CD4-positive, alpha-beta T cell treated with Interleukin-4 for 4 hours (primary cell): ENCODE data around the gene UCN2.
"Not testable (repeated sequence)": the region's sequence is repeated elsewhere in the genome, so short reads cannot be mapped to it uniquely, and the experiment has no call there.

ENCODE experiments used
- DNase-seq: peaks from one replicate; pipeline ENCODE4 v3.0.0-alpha.2; 2020

UCN2 gene

DNA sequence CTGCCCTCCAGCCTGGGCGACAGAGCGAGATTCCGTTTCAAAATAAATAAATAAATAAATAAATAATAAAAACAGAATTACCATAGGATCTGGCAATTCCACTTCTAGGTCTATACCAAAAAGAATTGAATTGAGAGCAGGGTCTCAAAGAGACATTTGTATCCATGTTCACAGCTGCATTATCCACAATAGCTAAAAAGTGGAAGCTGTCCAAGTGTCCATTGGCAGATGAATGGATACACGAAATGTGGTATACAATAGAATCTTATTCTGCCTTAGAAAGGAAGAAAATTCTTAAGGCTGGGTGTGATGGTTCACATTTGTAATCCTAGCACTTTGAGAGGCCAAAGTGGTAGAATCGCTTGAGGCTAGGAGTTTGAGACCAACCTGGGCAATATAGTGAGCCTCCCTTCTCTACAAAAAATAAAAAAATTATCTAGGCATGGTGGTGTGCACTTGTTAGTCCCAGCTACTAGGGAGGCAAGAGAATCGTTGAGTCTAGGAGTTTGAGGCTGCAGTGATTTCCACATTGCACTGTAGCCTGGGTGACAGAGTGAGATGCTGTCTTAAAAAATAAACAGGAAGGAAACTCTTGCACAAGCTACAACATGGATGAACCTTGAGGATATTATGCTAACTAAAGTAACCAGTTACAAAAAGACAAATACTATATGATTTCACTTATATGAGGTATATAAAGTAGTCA is 31.2 kb downstream of the UCN2 start:
- no peak for DNase-seq

DNA sequence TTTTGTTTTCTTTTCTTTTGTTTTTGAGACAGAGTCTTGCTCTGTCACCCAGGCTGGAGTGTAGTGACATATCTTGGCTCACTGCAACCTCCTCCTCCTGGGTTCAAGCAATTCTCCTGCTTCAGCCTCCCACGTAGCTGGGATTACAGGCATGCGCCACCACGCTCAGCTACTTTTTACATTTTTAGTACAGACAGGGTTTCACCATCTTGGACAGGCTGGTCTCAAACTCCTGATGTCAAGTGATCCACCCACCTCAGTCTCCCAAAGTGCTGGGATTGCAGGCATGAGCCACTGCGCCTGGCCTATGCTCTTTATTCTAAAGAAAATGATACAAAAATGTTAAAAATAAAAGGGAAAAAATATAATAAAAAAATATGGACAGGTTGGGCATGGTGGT is 32.9 kb downstream of the UCN2 start:
- not testable (repeated sequence) for DNase-seq

DNA sequence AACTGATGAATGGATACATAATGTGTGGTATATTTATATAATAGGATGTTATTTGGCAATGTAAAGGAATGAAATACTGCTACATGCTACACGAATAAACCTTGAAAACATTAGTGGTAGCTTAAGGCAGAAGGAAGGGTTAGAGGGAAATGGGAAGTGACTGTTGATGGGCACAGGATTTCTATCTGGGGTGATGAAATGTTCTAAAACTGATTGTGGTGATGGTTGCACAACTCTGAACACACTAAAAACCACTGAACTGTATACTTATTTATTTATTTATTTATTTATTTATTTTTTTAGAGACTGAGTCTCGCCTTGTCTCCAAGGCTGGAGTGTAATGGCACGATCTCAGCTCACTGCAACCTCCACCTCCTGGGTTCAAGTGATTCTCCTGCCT is 34.8 kb downstream of the UCN2 start:
- DNase-seq = no peak

DNA sequence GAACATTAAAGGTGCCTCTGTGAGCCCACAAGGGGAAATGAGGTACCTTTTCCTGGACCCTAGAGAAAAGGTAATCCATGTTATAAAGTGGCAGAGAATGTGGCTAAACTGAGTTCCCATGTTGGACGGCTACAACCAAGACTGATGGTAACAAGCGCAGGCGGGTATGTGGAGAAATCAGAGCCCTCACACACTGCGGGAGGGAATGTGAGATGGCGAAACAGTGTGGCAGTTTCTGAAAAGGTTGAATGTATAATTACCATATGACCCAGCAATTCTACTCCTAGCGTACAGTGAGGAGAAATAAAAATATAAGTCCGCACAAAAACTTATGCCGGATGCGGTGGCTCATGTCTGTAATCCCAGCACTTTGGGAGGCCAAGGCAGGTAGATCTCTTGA is 35.5 kb downstream of the UCN2 start:
- DNase-seq = no peak

DNA sequence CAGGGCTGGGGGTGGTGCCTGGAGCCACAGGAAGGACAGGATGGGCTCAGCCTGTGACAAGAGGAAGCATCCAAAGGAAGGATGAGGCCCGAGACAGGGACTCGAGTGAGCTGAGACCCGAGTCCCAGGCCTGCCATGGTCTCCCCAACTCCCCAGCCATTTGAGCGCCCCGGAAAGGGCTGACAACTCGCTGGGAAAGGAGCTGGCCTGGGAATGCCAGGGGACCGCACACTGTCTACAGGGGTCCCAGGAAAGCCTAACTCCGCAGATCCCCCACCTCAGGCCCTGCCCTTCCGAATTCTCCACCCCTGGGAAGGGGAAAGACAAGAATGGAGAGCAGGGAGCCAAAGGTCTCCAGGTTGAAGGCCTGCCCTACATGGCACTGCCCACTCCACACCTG is 38.6 kb downstream of the UCN2 start:
- no peak for DNase-seq

DNA sequence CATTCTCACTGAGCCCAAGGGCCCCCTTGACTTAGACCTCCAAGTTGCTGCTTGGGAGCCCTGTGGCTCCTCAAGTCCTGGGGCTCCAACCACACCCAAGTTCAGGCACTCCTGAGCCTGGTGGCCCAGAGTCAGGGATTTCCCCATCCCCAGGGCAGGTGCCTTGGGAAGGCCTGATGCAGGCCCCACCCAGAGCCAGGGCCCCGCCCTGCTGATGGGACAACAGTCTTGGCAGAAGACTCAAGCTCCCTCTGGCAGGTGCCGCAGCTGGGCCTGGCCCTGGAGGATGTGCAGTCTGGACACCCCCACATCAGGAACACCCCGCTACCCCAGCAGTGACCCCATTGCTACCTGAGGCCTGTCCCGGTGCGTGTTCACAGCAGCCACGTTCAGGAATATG is 41.9 kb downstream of the UCN2 start:
- DNase-seq = no peak

DNA sequence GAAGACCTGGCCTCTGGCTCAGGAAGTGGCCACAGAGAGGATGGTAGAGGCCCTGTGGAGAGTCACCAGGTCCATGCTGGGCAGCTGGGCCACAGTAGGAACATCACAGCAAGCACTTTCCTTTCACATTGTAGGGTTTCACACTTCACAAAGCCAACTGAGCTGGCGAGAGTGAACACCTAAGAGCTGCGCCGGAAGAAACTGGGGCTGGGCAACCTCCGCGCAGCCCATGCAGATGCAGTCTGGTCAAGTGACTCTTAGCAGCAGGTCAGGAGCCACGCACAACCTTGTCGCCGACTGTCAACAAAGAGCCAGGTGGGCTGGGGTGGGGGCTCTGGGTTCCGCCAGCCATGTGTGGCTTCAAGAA is 44.3 kb downstream of the UCN2 start:
- DNase-seq = no peak

DNA sequence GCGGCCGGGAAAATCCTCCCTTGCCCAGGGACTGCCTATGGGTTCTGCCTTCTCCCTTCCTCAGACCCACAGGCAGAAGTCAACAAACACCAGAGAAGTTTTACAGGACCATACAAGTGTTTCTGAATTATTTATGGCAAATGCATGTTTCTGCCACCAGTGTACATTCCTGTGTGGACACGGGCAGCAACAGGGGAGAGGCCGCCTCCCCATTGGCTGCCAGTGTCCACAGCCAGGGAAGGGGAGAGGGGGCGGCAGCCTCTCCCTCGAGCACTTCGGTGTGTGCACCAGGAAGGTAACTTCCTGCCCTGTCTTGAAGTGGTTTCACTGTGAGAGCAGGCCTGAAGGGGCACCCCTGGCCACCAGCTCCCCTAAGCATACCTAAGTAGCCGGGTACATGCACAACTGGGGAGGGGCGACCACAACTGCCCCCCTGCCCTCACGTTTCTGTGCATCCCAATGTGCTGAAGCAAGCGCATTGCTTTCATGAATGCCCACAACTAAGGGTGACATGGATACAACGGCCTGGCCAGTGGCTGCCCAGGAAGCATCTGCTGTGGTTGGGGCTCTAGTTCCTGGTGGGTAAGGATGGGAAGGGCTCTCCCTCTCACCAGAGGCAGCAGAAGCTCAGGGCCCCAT is 44.8 kb downstream of the UCN2 start:
- DNase-seq = no peak

DNA sequence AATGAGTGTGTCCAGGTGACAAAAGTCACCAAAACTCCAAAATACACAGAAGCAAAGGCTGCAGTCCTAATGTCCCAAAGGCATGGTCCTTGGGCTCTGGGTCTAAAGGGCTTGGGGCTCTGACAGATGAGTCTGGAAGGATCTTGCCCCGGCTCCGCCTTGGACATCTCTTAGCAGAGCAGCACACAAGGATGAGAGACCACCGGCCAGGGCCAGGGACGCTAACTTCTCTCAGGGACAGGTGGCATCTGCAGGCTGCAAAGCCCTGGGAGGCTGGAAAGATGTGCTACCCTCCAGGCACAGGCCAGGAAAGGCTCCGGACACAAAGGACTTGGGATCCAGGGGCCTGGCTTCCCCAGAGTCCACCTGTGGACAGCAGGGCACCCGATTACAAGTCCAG is 45.5 kb downstream of the UCN2 start:
- DNase-seq = no peak

DNA sequence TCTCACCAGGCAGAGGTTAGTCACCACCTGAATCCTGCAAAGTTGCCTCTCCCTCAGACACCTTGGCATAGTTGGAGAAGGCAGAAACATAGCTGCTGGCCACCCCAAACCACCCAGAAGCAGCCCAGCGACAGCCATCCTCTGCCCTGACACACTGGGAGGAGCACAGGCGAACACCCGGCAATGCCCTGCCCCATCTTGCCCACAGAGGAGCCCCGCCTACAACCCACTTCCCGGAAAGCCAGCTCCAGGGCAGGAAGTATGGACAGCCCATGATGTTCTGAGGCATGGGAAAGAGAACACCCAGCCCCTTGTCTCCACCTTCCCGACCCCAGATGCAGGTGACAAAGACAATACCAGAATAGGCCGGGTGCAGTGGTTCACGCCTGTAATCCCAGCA is 47.0 kb downstream of the UCN2 start:
- DNase-seq = no peak

DNA sequence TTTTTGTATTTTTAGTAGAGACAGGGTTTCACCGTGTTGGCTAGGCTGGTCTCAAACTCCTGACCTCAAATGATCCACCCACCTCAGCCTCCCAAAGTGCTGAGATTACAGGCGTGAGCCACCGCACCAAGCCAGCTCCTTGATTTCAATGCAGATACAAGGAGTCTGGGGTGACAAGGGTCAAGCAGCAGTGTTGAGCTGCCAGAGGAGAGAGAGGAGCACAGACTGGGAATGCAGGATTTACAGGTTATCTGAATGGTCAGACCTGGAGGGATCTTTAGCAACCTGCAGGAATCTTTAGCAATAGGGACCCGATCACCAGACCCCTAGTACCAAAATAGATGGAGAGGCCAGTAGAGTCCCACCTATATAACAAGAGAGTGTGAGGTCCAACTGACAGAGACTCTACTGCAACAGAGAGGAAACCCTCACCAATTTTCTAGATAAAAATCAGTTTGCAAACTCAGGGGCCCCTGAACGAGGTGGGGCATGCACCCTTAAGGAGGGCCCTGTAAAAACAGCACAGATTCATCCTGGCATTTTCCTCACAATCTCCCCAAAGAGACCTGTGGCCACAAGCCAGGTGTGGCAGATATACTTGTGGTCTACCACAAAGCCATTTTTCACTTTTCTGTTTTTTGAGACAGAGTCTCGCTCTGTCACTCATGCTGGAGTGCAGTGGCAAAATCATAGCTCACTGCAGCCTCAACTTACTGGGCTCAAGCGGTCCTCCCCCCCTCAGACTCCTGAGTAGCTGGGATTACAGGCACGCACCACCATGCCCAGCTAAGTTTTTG is 49.0 kb downstream of the UCN2 start:
- DNase-seq = peak; percentile 65
